Activated CD8-positive, alpha-beta memory T cell treated with anti-CD3 and anti-CD28 coated beads, Interleukin-2, amount 50 U/mL, for 4 hours (primary cell): Measurements from ENCODE around the gene ATP10A.
"Not testable (repeated sequence)": the region's sequence is repeated elsewhere in the genome, so short reads cannot be mapped to it uniquely, and the experiment has no call there.

Experiments used
- DNase-seq: peaks from one replicate; pipeline ENCODE4 v3.0.0-alpha.2; 2020

Gene ATP10A

GRCh38 chr15:25768271-25768670 is 94.9 kb downstream of the ATP10A start:
- DNase-seq, result no peak

GRCh38 chr15:25767356-25768151 is 95.6 kb downstream of the ATP10A start:
- DNase-seq, result no peak

- no peak for DNase-seq
These were observed 96.7 kb downstream of the ATP10A start for GRCh38 chr15:25766417-25766816.

GRCh38 chr15:25764980-25765735 is 98.0 kb downstream of the ATP10A start:
- no peak for DNase-seq

DNA sequence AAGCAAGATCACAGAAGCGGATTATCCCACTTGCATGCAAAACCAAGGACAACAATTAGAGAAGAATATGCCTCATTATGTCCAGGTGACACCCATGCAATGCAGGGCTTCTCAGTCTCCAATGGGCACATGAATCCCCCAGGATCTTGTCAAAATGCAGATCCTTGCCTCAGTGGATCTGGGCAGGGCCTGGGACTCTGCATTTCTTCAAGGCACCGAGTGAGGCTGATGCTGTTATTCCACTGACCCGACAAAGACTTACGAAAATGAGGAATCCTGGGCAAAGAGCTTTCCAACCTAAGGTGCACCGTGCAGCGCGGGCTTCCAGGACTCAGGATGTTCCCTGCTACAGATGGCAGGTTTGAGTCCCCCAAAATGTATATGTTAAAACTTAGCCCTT is 99.2 kb downstream of the ATP10A start:
- DNase-seq, result no peak

DNA sequence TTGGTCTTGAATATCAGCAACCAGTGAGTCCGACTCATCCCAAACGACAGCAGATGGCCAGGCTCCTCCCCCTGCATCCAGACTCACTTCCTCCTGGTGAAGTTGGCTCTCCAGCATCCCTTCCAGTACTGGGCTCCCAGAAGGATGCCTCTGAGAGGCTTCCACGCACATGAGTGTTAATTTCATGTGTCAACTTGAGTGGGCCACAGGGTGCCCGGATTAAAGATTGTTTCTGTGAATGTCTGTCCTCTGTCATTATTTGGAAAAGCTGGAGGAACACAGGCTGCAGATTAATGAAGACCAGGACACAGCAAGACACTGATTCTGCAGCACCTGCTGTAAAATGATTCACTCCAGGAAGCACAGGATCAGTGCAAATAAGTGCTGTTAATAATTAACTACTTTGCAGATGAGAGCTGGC is 99.8 kb downstream of the ATP10A start:
- no peak for DNase-seq

GRCh38 chr15:25761971-25762662 is 101.0 kb downstream of the ATP10A start:
- DNase-seq, result no peak

DNA sequence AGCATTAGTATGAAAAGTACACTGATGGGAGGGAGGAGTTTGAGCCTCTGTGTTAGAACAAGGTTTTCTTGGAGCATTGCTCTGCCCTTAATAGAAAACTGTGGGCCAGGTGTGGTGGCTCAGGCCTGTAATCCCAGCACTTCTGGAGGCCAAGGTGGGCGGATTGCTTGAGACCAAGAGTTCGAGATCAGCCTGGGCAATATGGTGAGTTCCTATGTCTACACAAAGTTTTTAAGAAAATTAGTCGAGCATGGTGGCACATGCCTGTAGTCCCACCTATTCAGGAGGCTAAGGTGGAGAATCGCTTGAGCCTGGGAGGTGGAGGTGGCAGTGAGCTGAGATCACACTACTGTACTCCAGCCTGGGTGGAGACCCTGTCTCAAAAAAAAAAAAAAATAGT is 103.7 kb downstream of the ATP10A start:
- DNase-seq, result no peak

GRCh38 chr15:25758612-25759011 is 104.5 kb downstream of the ATP10A start:
- not testable (repeated sequence) for DNase-seq

GRCh38 chr15:25743548-25744275 is 119.4 kb downstream of the ATP10A start:
- no peak for DNase-seq

- DNase-seq, result no peak
These were observed 120.2 kb downstream of the ATP10A start for GRCh38 chr15:25742776-25743547.

GRCh38 chr15:25742041-25742730 is 120.9 kb downstream of the ATP10A start:
- no peak for DNase-seq

DNA sequence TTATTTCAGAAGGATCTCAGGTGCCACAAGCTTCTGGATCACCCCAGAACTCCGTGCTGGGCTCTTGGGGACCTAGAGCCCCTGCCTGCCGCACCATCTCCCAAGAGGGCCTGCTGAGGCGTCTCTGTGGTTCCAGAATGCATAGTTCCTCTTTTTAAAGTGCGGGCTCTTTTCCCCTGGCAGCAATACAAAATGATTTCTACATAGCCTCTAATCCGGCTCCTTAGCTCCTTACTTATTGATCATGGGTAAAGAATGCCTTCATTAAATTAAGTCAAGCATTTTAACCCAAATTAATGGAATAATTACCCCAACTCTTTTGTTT is 121.9 kb downstream of the ATP10A start:
- DNase-seq, result no peak

GRCh38 chr15:25740383-25741255 is 122.5 kb downstream of the ATP10A start:
- no peak for DNase-seq

DNA sequence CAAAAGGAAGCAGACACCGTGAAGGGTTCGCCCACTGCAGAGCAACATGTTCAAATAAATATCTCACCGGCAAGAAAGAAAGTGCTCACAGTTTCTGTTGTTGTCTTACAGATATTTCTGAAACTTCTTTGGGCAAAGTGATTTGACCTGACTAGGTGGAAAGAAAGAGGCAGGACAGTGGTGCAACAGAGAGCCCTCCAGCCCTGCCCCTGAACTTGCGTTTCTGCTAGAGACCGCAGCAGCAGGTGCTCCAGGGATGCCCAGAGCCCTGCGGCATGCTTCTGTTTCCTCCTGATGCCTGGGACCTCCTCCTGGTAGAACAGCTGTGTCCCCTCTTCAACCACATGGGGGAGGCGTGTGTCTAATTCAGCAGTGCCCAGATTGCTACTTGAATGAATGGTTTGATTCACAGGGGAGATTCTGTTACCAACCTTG is 123.4 kb downstream of the ATP10A start:
- peak; percentile 47 for DNase-seq

- no peak for DNase-seq
These were observed 124.8 kb downstream of the ATP10A start for GRCh38 chr15:25738171-25738965.

GRCh38 chr15:25737218-25737643 is 125.9 kb downstream of the ATP10A start:
- no peak for DNase-seq

DNA sequence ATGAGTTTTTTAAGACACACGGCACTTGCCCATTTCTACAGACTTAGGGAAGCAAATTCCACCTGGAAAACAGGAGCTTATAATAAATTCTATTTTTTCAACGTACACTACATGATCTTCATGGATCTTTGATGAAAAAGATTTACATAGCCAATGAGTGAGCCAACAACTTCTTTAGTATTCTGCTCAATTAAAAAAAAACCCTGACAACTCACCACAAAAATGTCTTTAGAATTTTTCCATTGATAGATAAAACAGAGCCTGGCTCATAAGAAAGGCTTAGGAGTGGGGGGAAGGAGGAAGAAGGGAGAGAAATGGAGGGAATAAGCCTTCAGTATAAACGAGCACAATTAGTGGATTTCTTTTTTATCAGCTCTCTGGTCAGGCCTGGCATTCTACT is 126.7 kb downstream of the ATP10A start:
- DNase-seq, result no peak

DNA sequence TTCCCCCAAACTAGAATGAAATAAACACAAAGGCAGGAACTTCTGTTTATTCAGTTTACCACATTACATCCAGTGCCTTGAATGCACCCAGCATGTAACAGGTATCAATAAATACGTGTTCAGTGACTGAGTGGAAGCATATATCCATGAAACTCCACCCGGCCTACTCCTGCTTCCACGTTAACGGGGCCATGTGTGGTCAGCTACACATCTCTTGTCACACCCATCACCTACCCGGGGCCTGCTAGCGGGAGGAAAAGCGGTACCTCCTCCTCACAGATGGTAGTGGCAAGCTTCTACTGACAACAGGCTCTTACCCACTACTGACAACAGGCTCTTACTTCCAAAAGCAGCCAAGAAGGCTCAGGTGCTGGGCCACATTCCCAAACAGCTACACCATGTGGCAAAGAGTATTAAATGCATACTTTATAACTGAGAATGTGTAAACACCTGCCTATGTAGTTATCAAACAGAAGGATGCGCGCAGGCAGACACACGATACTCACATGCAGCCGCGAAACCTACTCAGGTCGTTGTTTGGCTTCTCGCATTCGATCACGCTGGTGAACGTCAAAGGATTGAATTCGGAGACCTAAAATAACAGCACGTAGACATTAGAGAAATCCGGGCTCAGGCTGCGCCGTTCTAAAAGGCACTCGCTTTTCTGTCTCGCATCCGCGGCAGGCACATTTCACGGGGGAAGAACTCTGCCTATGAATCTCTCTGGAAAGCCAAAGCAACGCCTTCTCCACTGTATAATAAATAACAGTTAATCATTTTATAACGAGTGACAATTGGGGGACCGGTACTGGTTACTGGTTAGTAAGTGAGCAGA is 127.4 kb downstream of the ATP10A start:
- no peak for DNase-seq
